ENCODE measurements around the gene MYH9. TPM values are rescaled to one million over a fixed set of nuclear protein-coding genes. Genes with fewer than 3 reads are reported as not detected.

MYH9 gene
- total and polyA plus RNA-seq, 2 experiments from 2014 or later, result 58.4 to 233 TPM

DNA sequence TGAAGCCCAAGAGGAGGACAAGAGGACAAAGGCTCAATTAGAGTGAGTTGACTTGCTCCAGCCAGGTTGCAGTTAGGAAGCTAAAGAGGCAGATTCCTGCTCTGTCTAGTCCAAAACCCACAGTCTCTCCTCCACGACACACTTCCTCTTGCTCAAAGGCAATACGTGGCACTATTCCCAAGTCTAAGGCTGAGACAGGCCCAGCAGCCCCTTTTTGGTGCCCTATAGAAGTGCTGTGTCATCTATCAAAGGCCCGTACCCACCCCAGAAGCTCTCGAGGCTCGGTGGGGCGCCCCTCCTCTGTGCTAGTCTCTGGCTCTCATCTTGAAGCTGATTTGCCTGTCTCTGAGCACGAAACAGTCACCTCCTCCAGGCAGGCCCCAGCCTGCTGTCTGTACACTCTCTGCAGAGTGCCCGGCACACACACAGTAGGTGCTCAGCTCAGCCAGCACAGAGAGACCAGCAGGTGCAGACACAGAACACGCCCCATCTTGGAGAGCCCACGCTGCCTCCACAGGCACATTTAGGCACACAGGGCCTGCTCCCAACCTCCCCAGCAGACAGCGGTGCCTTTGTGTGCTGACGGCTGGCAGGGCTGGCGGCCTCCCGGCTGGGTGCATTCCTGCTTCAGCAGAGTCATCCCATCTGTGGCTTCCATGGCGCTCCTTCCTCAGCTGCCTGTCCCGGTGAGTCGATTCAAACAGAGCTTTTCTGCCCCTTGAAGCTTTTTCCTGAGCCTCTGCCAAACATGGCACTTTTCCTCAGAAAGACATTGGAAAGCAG, 52.8 kb downstream of the MYH9 start:
- peaks cover 13% of the 10 kb centered on the region for H3K27me3 Mint-ChIP-seq (ENCODE audit: insufficient read depth, low read depth, poor library complexity)
- peaks cover 86% of the 10 kb centered on the region for H3K36me3 Mint-ChIP-seq (ENCODE audit: low read depth)
- Histone ChIP-seq H3F3A (replicated peaks; ENCODE audit: low read depth) (peaks cover 4% of the 10 kb centered on the region; the same call in 1 of the 2 replicates), H3K4me2 (no peak overlapping the region), H4K20me1 (replicated peaks; ENCODE audit: insufficient read depth) (peaks cover 38% of the 10 kb centered on the region), H3K27ac (ENCODE audit: low read depth) (peak overlapping the region; percentile 81), H3K36me3 (ENCODE audit: insufficient read depth) (peaks cover 33% of the 10 kb centered on the region), H3K9me2 (ENCODE audit: insufficient read depth) (no peaks in the 10 kb centered on the region), H3K4me1 (ENCODE audit: insufficient read depth) (peaks cover 28% of the 10 kb centered on the region), H3K27me3 (ENCODE audit: insufficient read depth) (no peaks in the 10 kb centered on the region), H2AFZ (no peak overlapping the region), H3K79me2 (replicated peaks; ENCODE audit: insufficient read depth) (peaks cover 97% of the 10 kb centered on the region), H3K4me3 (no peak overlapping the region)
- no peak for TF ChIP-seq CREB1 (CRISPR knock-in tag; IDR thresholded peaks at IDR 0.05; ENCODE audit: low read depth)
- TF ChIP-seq CTCF (conservative IDR thresholded peaks at IDR 0.05; ENCODE audit: low read depth in 2 of 2), result no peak
- TF ChIP-seq, protein P1, sequence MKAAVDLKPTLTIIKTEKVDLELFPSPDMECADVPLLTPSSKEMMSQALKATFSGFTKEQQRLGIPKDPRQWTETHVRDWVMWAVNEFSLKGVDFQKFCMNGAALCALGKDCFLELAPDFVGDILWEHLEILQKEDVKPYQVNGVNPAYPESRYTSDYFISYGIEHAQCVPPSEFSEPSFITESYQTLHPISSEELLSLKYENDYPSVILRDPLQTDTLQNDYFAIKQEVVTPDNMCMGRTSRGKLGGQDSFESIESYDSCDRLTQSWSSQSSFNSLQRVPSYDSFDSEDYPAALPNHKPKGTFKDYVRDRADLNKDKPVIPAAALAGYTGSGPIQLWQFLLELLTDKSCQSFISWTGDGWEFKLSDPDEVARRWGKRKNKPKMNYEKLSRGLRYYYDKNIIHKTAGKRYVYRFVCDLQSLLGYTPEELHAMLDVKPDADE (IDR thresholded peaks at IDR 0.05), result no peak
- TF ChIP-seq POLR2AphosphoS5 (IDR thresholded peaks at IDR 0.05; ENCODE audit: low read depth), result no peak
- TF ChIP-seq STAT1 (IDR thresholded peaks at IDR 0.05; ENCODE audit: unreplicated experiment), result no peak
- DNase-seq (ENCODE audit: low spot score) (no peak), ATAC-seq (peak; percentile 35)
- no peak overlapping the region for H3K4me3 Mint-ChIP-seq
- peak overlapping the region; percentile 91 for H3K27ac Mint-ChIP-seq
- H3K9me3 Mint-ChIP-seq, result no peaks in the 10 kb centered on the region
- peaks cover 73% of the 10 kb centered on the region for H3K4me1 Mint-ChIP-seq

DNA sequence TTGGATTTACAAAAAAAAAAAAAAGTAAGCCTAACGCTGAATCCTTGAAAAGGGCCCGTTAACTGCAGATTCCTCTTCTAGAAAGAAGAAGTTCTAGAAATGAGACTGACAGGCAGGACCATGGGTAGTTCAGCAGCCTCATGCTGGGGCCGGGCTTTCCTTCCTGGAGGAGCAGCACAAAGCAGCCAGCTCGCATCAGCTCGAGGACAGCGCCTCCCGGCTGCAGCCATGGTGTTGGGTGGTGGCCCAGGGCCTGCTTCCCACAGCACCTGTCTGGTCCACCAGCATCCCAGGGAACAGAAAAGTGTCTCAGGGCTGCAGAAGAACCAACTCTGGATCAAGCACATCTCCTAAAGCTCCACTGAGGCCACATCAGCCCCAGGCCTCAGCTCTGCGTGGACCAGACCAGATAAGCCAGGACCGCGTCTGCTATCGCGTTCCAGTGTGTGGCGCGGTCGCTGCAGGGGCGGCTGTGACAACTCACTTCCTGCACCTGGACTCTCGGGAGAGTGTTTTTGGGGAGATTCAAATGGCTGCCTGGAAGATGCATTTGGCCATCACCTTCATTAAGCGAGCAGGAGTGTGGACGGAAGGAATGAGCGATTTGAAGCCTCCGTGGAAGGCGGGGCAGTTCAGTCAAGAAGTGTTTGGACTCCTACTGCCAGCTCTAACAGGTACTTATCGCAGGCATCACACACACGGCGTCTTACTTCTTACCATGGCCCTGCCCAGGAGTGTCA, 53.5 kb downstream of the MYH9 start:
- DNase-seq (ENCODE audit: low spot score), result peak; percentile 68
- Mint-ChIP-seq H3K4me1 (peaks cover 81% of the 10 kb centered on the region), H3K9me3 (no peaks in the 10 kb centered on the region; the same call in 2 of the 3 replicates), H3K27ac (peak overlapping the region; percentile 91), H3K27me3 (ENCODE audit: insufficient read depth, low read depth, poor library complexity) (peaks cover 20% of the 10 kb centered on the region), H3K4me3 (no peak overlapping the region), H3K36me3 (ENCODE audit: low read depth) (peaks cover 85% of the 10 kb centered on the region)
- H3K4me3 ChIP-seq, result no peak overlapping the region
- peaks cover 28% of the 10 kb centered on the region for H3K4me1 ChIP-seq (ENCODE audit: insufficient read depth)
- H2AFZ ChIP-seq, result no peak overlapping the region
- peaks cover 92% of the 10 kb centered on the region for H3K79me2 ChIP-seq (replicated peaks; ENCODE audit: insufficient read depth)
- peak overlapping the region; percentile 97 for H3K27ac ChIP-seq (ENCODE audit: low read depth)
- no peak overlapping the region for H3K4me2 ChIP-seq
- H4K20me1 ChIP-seq (replicated peaks; ENCODE audit: insufficient read depth), result peaks cover 30% of the 10 kb centered on the region
- peak; percentile 10 for ATAC-seq
- H3K27me3 ChIP-seq (ENCODE audit: insufficient read depth), result no peaks in the 10 kb centered on the region
- TF ChIP-seq, protein P1 (IDR thresholded peaks at IDR 0.05), result no peak
- peak; percentile 41 to 65 for TF ChIP-seq CTCF (conservative IDR thresholded peaks at IDR 0.05; ENCODE audit: low read depth in 2 of 2)
- H3F3A ChIP-seq (replicated peaks; ENCODE audit: low read depth), result peaks cover 6% of the 10 kb centered on the region; the same call in 1 of the 2 replicates
- H3K9me2 ChIP-seq (ENCODE audit: insufficient read depth), result no peaks in the 10 kb centered on the region
- H3K36me3 ChIP-seq (ENCODE audit: insufficient read depth), result peaks cover 26% of the 10 kb centered on the region
